G401 (cell line): ENCODE data around the gene GPI. TPM values are rescaled to one million over a fixed set of nuclear protein-coding genes. Genes with fewer than 3 reads are reported as not detected.
A peak's percentile ranks its signal among the peaks of the same experiment; 100 is the strongest.

Source experiments
- DNase-seq: peaks from one replicate; pipeline ENCODE4 v3.0.0-alpha.2; 2015; ENCODE audit warnings: low spot score
- in situ Hi-C: cut with HindIII; loops from 2 replicates; pipeline ENCODE4 v1.10.0; 2016; ENCODE audit warnings: low sequenced_read_pairs, mixed read lengths
- total RNA-seq: library from RNA; depleted of rRNA; stranded (reverse); fragments of >200 nt; shearing (Covaris generic); gene quantifications from 2 replicates; pipeline ENCODE4 v1.2.3, GENCODE V29; 2014; rRNA removed

Gene GPI
- total RNA-seq, 1 experiment from 2014 or later: 216 TPM

DNA sequence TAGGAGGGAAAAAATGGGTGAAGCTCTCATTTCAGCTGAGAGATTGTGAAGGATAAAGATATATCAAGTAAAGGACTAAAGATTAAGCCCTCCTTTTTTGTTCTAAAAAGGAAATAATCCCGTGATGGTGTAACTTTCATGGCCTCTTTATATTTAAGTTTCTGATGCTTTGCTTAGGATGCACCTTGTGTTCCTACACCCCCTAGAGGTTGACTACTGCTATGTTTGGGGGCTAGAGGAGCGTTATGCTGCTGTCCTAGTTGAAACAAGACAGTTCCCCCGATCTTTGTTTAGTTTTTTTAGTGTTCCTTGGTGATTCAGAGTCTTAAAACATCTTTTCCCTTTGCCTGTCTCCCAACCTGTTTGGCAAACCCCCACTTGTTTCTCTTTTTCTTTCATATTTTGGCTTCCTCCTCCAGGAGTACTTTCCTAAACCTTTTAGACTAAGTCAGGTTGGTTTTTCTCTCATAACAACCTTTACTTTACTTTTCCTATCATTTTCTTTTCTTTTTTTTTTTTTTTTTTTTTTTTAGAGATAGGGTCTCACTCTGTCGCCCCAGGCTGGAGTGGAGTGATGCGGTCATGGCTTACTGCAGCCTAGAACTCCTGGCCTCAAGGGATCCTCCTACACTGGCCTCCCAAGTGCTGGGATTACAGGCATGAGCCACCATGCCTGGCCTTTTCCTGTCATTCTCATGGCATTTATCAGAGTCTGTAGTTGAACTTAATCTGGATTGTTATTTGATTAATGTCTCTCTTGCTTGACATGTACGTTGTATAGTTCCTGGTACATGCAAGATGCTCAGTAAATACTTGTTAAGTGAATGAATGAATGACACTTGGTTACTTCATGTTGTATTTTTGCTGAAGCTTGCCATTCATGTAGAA is 66.0 kb downstream of the GPI start:
- DNase-seq: peak; percentile 59
- in situ Hi-C loops: no loop called here

DNA sequence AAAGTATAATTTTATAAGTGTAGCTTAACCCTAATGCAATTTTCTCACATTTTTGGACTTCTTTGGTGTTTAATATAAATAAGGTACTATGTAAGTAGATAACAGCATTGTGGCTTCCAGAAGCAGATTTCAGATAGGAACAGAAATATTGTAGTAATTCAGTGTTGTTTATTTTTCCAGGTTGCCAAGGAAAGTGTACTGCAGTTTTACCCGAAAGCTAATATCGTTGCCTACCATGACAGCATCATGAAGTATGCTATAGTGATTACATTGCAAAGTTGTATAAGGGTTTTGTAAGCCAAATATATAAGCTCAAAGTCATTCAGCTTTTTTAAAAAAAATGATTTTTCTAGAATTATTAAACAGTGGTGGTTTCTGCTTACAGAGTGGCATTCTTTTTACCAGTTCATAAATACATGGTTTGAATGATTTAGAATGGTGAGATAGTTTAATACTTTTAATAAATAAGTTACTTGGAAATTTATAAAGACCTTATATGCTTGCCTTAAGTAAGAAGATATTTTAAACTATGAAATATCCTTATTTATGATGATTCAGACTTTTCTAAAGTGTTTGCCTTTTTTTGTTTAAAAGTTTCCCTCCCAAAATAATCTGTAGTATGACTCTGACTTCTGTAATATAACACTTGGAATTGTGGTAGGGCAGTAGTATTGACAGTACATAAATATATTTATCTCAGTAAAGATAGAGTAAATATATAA is 66.8 kb downstream of the GPI start:
- in situ Hi-C loops: no loop called here

DNA sequence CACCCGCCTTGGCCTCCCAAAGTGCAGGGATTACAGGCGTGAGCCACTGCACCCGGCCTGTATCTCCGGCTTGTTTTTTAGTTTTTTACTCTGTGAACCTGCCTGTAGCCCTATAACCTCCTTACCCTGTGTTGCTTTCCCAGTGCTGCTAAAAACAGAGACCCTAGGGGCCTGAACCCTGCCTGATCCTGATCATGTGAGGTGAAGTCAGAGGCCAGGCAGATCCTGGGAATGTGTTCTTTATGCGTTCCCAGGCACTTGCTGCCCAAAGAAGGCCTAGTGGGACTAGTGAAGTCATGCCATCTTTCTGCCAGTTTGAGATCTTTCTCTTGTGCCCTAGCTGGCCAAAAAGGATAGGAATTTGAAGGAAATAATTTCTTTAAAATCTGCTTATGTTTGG is 67.8 kb downstream of the GPI start:
- in situ Hi-C loops: no loop called here
- DNase-seq: no peak

More for the DNA sequence above, 66.8 kb downstream of the GPI start:
- DNase-seq: no peak

DNA sequence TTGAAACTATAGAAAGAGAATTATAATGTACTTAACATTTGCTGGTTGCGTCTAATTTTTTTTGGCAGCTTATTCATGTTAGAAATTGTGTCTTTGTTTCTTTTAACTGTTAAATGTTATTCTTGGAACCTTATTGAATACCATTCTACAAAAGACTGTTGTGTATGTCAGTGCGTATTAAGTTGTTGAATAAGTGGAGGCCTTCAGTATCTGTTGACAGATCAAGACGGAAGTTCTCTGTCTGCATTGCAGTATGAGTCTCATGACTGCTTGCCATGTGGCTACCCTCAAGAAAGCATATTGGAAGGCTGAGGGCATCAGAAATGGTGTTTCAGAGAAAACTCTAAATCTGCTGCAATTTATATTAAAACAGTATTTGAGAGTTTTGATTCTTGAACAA is 71.7 kb downstream of the GPI start:
- no peak for DNase-seq
- in situ Hi-C loops: no loop called here

DNA sequence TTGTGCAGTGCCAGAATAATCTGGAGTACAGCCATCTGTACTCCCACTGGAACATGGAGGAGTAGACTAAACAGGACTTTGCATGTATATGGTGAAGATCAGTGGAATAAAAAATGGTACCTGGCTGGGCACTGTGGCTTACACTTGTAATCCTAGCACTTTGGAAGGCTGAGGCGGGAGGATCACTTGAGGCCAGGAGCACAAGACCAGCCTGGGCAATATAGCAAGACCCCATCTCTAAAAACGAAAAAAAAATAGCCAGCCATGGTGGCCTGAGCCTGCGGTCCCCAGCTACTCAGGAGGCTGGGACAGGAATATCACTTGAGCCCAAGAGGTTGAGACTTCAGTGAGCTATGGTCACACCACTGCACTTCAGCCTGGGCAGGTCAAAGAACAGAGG is 83.2 kb downstream of the GPI start:
- DNase-seq: no peak
- in situ Hi-C loops: no loop called here

Other genes with a start within 250 kb of the GPI start
- gene LSM14A, start 192.7 kb upstream of the GPI start, total RNA-seq: 89.9 and 119 TPM in 2 replicates
- 15.9 and 18.5 TPM in 2 replicates for gene GARRE1, start 110.6 kb upstream of the GPI start, total RNA-seq
- 33.5 and 40.5 TPM in 2 replicates for gene PDCD2L, start 39.2 kb downstream of the GPI start, total RNA-seq
- 250 and 315 TPM in 2 replicates for gene UBA2, start 63.2 kb downstream of the GPI start, total RNA-seq
- gene WTIP, start 116.6 kb downstream of the GPI start, total RNA-seq: 103 TPM in 2 replicates